Activated T-cell treated with anti-CD3 and anti-CD28 coated beads, Interleukin-2, amount 50 U/mL, for 48 hours (primary cell): ENCODE results near the gene ARHGEF16.

Experiments
- DNase-seq, 2 experiments: peaks; one replicate each; pipeline ENCODE4 v3.0.0-alpha.2; 2020

Gene ARHGEF16

GRCh38 chr1:3469104-3469848 is 14.8 kb downstream of the ARHGEF16 start:
- DNase-seq: no peak

DNA sequence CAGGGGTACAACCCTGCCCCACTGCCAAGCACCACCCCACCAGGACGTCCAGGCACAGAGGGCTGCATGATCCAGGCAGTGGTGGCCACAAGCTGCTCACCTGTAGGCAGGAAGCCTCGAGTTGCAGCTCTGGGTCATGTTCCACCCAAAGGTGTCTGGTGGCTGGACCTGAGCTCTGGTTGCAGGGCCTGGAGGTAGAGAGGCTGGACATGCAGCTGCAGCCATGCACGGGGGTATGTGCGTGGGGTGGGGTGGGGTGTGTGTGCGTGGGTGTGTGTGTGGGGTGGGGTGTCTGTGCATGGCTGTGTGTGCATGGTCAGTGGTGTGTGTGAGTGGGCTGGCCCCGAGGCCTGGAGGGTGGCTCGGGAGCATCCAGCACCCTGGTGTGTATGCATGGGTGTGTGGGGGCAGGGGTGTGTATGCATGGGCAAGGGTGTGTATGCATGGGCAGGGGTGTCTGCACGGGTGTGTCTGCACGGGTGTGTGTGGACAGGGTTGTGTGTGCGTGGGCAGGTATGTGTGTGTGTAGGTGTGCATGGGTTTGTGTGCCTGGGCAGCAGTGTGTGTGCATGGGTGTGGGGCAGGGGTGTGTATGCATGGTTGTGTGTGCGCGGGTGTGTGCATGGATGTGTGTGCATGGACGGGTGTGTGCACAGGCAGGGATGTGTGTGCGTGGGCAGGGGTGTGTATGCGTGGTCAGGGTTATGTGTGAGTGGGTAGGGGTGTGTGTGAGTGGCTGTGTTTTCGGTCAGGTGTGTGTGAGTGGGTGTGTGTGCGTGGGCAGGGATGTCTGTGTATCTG is 15.6 kb downstream of the ARHGEF16 start:
- DNase-seq: no peak

DNA sequence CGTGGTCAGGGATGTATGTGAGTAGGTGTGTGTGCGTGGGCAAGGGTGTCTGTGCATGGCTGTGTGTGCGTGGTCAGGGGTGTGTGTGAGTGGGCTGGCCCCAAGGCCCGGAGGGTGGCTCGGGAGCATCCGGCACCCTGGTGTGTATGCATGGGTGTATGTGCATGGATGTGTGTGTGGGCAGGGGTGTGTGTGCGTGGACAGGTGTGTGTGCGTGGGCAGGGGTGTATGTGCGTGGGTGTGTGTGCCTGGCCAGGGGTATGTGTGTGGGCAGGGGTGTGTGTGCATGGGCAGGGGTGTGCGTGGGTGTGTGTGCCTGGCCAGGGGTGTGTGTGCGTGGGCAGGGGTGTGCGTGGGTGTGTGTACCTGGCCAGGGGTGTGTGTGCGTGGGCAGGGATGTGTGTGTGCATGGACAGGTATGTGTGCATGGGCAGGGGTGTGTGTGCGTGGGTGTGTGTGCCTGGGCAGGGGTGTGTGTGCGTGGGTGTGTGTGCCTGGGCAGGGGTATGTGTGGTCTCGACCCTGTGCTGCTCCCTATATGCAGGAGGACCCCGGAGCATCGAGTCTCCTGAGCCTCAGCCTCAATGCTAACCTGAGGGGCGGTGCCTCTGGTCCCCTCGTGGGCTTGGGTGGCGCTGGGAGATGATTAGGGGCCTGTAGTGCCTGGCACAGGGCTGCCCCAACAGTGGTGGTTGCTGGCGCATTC is 16.3 kb downstream of the ARHGEF16 start:
- no peak for DNase-seq

DNA sequence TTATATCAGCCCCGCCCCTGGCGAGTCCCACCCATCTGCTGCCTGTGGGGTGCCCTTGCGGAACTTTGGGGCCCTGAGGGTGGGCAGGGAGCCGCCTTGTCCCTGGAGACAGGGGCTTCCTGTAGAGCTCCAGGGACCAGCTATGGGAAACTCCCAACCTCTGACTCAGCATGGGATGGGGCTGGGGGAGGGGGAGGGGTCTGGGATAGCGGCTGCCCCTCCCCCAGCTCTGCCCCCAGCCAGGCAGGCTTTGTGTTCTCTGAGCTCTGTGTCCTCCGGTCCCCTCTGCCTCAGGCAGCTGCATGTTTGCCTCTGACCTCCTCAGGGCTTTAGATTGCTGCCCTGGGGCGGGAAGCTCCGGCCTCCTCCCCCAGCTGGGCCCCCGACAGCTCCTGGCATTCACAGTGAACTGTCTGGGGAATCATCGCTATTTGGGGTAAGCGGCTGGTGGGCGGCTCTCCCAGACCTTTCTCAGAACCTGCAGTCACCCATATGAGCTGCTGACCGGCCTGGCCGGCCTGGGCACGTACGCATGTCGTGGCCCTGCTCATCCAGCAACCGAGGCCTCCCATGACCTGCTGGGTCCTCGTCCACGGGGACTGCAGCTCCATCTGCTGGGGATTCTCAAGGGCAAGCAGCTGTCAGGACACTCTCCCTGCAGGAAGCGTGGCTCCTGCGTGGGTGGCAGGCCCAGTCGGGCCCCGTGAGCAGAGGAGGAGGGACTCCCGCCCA is 17.1 kb downstream of the ARHGEF16 start:
- DNase-seq: no peak

DNA sequence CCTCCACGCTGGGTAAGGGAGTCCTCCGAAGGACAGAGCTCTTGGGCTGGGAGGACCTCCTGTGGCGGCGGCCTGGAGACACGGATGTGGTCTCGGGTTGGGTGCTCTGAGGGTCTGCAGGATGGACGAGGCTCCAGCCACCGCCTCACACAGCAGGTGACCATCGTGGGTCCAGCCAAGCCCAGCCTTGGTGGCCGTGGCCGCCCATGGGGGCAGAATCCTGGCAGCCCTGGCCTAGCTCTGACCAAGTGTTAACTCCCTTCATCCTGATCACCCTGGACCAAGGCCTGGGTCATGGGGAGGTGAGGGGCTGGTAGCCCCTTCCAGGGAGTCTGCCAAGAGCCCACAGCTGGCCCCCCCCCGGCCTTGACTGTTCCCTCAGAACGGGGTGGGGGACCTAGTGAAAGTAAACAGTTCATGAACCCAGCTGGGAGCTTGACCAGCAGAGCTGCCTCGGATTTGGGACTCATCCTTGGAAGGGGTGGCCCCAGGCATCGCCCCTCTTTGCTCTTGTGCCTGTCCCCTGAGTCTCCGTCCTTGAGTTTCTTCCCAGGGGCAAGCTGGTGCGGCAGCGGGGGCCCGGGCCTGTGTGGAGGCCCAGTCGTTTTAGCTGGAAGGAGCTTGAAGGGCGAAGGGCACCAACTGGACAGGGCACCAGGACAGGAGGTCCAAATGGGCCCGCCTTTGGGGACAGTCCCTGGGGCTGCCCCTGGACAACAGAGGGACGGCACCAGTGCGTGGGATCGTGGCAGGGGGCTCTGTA is 17.8 kb downstream of the ARHGEF16 start:
- DNase-seq: no peak

GRCh38 chr1:3472906-3473305 is 18.4 kb downstream of the ARHGEF16 start:
- no peak for DNase-seq

DNA sequence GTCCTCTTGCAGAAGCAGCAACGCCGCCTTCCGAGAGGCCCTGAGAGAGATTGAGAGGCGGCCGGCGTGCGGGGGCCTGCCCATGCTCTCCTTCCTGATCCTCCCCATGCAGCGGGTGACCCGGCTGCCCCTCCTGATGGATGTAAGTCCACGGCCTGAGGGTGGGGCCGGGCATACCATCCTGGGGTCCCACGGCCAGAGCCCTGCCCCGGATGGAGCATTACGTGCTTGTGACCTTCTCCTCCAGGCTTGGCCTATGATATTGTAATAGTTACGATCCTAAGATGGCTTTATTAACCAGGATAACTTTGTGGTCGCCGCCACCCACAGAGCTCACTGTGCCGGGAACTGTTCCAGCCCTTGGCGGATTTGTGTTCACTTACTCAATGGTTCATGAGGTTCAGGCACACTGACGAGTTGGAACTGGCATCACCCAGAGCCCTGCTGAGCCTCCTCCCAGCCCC is 18.9 kb downstream of the ARHGEF16 start:
- no peak for DNase-seq

DNA sequence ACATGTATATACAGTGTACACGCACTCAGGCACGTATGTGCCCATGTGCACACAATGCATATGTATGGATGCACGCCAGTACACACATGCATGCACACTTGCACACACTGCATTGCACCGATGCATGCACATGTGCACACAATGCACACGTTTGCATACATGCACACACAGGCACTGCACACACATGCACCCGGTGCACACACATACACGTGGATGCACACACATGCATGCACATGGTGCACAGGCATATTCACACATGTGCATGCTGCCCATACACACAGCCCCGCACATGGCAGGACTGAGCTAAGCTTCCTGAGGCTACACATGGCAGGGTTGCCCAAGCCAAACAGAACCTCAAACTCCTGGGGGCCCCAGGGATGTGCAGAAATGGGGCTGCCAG is 19.6 kb downstream of the ARHGEF16 start:
- DNase-seq: no peak

- no peak for DNase-seq
Observed at GRCh38 chr1:3474421-3474820, 20.0 kb downstream of the ARHGEF16 start.

- no peak for DNase-seq
Observed at GRCh38 chr1:3475839-3476573, 21.5 kb downstream of the ARHGEF16 start.

DNA sequence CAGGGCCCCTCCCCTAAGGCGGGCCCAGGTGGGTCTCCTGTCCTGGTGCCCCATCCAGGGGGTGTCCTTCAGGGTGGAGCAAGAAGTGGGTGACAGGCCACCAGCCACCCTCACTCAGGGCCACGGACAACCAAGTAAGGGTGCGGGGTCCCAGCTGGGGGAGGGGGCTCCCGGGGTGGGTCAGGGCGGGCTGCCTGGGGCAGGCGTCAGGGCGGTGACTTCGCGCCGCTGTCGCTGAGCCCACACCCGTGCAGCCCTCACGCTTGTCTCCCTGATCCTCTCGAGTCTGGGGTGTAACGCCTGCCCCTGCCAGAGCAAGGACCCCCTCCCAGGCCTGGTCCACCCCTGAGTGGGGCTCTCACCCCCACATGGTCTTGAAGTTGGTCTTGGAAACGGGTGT is 22.2 kb downstream of the ARHGEF16 start:
- no peak for DNase-seq

DNA sequence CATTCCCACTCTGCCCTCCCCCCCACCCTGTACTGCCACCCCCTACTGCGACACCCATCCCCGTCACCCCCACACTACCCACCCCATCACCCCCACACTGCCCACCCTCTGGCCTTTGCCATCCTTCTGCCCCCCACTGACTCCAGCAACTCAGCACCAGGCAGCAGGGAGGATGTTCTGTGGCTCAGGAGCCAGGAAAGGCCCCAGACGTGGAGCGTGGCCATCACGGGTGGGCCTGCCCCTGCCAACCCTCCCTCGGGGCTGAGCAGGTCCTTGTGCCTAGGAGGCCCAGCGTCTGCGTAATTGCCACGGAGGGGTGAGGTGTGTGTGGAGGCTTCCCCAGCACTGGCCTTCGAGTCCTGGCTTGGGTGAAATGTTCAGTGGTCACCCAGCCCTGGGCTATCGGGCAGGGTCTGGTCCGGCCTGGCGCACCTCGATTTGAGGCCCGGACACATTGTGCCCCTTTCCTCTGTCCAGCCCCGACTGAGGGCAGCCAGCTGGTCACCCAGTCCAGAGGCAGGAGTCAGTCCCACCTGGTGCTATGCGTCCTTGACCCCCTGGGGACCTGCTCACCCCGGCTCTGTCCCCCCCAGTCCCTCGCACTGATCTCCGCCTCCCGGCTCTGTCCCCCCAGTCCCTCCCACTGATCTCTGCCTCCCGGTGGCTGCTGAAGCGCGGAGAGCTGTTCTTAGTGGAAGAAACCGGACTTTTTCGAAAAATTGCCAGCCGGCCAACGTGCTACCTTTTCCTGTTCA is 23.0 kb downstream of the ARHGEF16 start:
- DNase-seq: no peak

GRCh38 chr1:3478187-3478586 is 23.7 kb downstream of the ARHGEF16 start:
- no peak for DNase-seq

DNA sequence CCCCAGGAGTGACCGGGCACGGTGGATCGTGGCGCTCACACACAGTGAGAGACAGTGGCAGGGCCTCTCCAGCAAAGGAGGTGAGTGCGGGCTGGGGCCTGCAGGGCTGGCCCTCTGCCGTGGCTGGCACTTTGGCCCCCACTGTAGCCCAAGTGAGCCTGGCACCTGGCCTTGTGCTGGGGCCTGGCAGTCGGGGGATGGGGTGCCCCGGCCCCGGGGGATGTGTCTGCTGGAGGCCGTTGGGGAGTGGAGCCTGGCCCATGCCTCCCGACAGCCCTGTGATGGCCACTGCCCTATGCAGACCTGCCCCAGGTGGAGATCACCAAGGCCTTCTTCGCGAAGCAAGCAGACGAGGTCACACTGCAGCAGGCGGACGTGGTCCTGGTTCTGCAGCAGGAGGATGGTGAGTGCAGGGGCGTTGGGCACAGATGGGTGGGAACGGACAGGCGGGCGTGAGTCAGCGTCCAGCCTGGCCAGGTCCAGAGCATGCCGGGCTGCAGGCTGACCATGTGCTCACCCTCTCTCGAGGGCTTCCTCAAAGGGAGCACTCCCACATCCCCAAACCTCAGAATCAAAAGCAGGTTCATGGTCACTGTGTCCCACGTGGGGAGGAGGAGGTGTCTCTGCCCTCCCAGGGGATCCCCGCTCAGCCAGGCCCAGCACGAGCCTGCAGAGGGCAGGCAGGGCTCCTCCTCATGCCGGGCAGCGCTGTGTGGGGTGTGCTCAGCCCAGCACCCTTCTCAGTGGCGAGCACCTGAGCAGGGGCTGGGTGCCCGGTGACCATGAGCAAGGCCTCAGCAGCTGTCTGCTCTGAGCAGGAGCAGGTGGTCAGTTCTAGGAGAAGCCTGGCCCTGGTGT is 25.3 kb downstream of the ARHGEF16 start:
- no peak for DNase-seq

GRCh38 chr1:3480369-3480719 is 25.9 kb downstream of the ARHGEF16 start:
- DNase-seq: no peak

- DNase-seq: no peak
Observed at GRCh38 chr1:3481046-3481445, 26.6 kb downstream of the ARHGEF16 start.

DNA sequence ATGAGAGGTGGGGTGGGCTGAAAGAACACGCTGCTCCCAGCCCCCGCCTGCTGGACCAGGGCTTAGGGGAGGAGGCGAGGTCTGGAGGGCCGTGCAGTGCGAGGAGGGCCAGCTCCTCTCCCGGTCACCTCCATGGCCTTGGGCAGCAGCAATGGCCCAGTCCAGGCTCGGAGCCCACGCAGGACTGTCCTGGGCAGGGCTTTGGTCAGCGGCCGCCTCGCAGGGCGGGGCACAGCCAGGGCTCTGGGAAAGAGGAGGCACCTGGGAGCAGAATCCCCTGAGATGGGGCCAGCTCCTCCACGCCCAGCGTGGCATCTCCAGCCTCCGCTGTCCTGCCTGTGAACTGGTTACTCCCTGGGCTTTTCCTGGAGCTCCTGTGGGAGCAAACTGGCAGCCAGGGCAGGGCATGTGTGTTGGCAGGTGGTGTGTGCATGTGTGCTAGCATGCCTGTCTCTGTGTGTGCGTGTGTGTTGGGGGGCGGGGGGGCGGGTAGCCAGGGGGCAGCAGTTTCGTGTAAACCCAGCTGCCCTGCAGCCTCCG is 27.4 kb downstream of the ARHGEF16 start:
- DNase-seq: no peak

DNA sequence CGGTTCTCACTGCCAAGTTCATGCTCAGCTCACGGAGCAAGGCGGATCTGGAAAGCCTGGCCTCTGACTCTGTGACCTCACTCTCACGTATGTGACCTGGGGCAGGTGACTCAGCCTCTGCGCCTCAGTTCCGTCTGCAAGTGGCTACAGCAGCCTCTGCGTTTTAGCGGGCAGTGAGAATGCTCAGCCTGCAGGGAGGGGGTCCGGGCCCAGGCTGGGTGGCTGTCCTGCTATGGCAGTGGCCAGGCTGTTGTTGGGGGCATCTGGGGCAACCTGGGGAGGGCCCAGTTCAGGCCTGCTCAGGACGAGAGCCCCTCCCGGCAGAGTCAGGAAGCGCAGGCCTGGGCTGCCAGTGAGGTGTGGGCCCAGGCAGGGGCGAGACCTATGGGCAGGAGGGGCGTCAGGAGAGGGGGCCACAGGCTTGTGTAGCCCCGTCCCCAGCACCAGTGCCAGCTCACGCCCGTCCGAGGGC is 27.9 kb downstream of the ARHGEF16 start:
- peak in 1 of 2 experiments; percentile 37 for DNase-seq

- DNase-seq: no peak
Observed at GRCh38 chr1:3483380-3483779, 28.9 kb downstream of the ARHGEF16 start.
